ENCODE data around the gene RLIM. TPM values are rescaled to one million over a fixed set of nuclear protein-coding genes. Genes with fewer than 3 reads are reported as not detected.

Gene RLIM
- total and polyA plus RNA-seq, 2 of the 13 experiments (the other 11 are each of a cell fraction or from before 2014, with no cell fraction given) = 7.7 to 24.5 TPM

GRCh38 chrX:74603040-74603439, 11.4 kb downstream of the RLIM start:
- H3K36me3 ChIP-seq (replicated peaks in 1 of 2; ENCODE audit: control insufficient read depth in 1 of 2, insufficient read depth in 2 of 2, low read length in 2 of 2) = peaks cover 0 to 2% of the 10 kb centered on the region in 2 experiments; a peak in 2 of 5 replicates
- 98% methylated on average over 2 of the region's 2 CpGs for WGBS (ENCODE audit: low lambda C conversion rate)
- POLR2A ChIA-PET = no interaction called here
- CTCF ChIA-PET (ENCODE audit: low intra/inter-chr PET ratio, low total read pairs) = no interaction called here
- no peak for FAIRE-seq
- H3K27ac ChIP-seq (ENCODE audit: extremely low read length, insufficient read depth, low read length) = no peak overlapping the region
- no peak overlapping the region for H3K4me3 ChIP-seq (replicated peaks in 1 of 3; ENCODE audit: insufficient read depth in 1 of 3, low read depth in 2 of 3, low read length in 3 of 3)
- H2AFZ ChIP-seq (ENCODE audit: low read length) = no peak overlapping the region
- no peak for ATAC-seq
- peaks cover 9% of the 10 kb centered on the region for H3K4me1 ChIP-seq (ENCODE audit: insufficient read depth, low read length)
- H3K9me3 ChIP-seq (ENCODE audit: low read length) = no peaks in the 10 kb centered on the region
- peaks cover 60% of the 10 kb centered on the region for H3K79me2 ChIP-seq (ENCODE audit: insufficient read depth, low read length)
- in situ Hi-C loops (cut with HindIII; ENCODE audit: extremely low pct_ligation_motif_present, low pct_unique_long_range_greater_than_20kb) = no loop called here
- H3K9ac ChIP-seq (ENCODE audit: insufficient read depth, low read depth, low read length) = no peak overlapping the region
- intact Hi-C loops (cut with micrococcal nuclease; ENCODE audit: unreplicated experiment) = no loop called here
- no TSS peak for BruUV-seq (replicated peaks)
- no peaks in the 10 kb centered on the region for H3K27me3 ChIP-seq (ENCODE audit: control insufficient read depth in 1 of 2, insufficient read depth in 2 of 2, low read length in 2 of 2)
- H3K4me2 ChIP-seq (ENCODE audit: low read depth, low read length) = no peak overlapping the region
- DNase-seq (ENCODE audit: low spot score) = no peak
- H4K20me1 ChIP-seq (ENCODE audit: insufficient read depth, low read length) = peaks cover 7% of the 10 kb centered on the region; the same call in 1 of the 2 replicates
- TF ChIP-seq HMGXB3 (CRISPR knock-in tag; IDR thresholded peaks at IDR 0.05; ENCODE audit: borderline replicate concordance) (no peak), ZNF432 (CRISPR knock-in tag; IDR thresholded peaks at IDR 0.05; ENCODE audit: borderline replicate concordance) (no peak), NFE2L1 (CRISPR knock-in tag; IDR thresholded peaks at IDR 0.05; ENCODE audit: borderline replicate concordance) (no peak), ZNF343 (CRISPR knock-in tag; IDR thresholded peaks at IDR 0.05) (no peak), MTF2 (CRISPR knock-in tag; IDR thresholded peaks at IDR 0.05; ENCODE audit: borderline replicate concordance) (no peak), DMAP1 (CRISPR knock-in tag; IDR thresholded peaks at IDR 0.05) (no peak), LCORL (IDR thresholded peaks at IDR 0.05) (no peak), LCORL (CRISPR knock-in tag; IDR thresholded peaks at IDR 0.05) (no peak), AKNA (CRISPR knock-in tag; IDR thresholded peaks at IDR 0.05; ENCODE audit: borderline replicate concordance) (no peak), ZGPAT (CRISPR knock-in tag; IDR thresholded peaks at IDR 0.05) (no peak)
- TF ChIP-seq, protein P1, sequence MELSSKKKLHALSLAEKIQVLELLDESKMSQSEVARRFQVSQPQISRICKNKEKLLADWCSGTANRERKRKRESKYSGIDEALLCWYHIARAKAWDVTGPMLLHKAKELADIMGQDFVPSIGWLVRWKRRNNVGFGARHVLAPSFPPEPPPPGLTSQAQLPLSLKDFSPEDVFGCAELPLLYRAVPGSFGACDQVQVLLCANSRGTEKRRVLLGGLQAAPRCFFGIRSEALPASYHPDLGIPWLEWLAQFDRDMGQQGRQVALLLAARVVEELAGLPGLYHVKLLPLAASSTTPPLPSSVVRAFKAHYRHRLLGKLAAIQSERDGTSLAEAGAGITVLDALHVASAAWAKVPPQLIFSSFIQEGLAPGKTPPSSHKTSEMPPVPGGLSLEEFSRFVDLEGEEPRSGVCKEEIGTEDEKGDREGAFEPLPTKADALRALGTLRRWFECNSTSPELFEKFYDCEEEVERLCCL (CRISPR knock-in tag; IDR thresholded peaks at IDR 0.05; ENCODE audit: borderline replicate concordance) = no peak

All from HepG2 (cell line).